Testis (tissue), 2 donors: ENCODE data around the gene SLC37A1.
"Not testable (repeated sequence)": the region's sequence is repeated elsewhere in the genome, so short reads cannot be mapped to it uniquely, and the experiment has no call there.

ENCODE experiments used
- CTCF ChIP-seq, 3 experiments: fragments of 450-650 bp in 2 of 3; fragments of 200-600 bp in 1 of 3; sonication (generic) in 1 of 3; IDR thresholded peaks; one replicate each; pipeline ENCODE4 v1.5.1; 2016 to 2019; ENCODE audit warnings: antibody characterized with exemption in 3 of 3, mild to moderate bottlenecking in 2 of 3, moderate library complexity in 1 of 3
- POLR2A ChIP-seq: fragments of 450-650 bp; IDR thresholded peaks from one replicate; pipeline ENCODE4 v1.6.1; 2017; ENCODE audit warnings: antibody characterized with exemption, mild to moderate bottlenecking, moderate library complexity

- TF ChIP-seq POLR2A; CTCF (IDR thresholded peaks at IDR 0.05): not testable (repeated sequence)
These were observed 114.9 kb downstream of the SLC37A1 start for GRCh38 chr21:42628466-42629061.
